OCI-LY1 (cell line): ENCODE data around the gene DTNB.

Experiments used
- EZH2 ChIP-seq: fragments of 200-600 bp; sonication (generic), shearing (Covaris generic); IDR thresholded peaks from 2 replicates; pipeline ENCODE4 v1.8.0; 2017; ENCODE audit warnings: borderline replicate concordance, mixed run types, mild to moderate bottlenecking, antibody characterized with exemption, low read length, moderate library complexity, mixed read lengths
- TF ChIP-seq, protein P1 (sequence below): fragments of 200-600 bp; sonication (generic), shearing (Covaris generic); IDR thresholded peaks from 2 replicates; pipeline ENCODE4 v1.5.1; 2017; ENCODE audit warnings: mild to moderate bottlenecking, antibody characterized with exemption, low read length, moderate library complexity, mixed read lengths

GRCh38 chr2:25505622-25506021, 167.8 kb downstream of the DTNB start:
- TF ChIP-seq, protein P1, sequence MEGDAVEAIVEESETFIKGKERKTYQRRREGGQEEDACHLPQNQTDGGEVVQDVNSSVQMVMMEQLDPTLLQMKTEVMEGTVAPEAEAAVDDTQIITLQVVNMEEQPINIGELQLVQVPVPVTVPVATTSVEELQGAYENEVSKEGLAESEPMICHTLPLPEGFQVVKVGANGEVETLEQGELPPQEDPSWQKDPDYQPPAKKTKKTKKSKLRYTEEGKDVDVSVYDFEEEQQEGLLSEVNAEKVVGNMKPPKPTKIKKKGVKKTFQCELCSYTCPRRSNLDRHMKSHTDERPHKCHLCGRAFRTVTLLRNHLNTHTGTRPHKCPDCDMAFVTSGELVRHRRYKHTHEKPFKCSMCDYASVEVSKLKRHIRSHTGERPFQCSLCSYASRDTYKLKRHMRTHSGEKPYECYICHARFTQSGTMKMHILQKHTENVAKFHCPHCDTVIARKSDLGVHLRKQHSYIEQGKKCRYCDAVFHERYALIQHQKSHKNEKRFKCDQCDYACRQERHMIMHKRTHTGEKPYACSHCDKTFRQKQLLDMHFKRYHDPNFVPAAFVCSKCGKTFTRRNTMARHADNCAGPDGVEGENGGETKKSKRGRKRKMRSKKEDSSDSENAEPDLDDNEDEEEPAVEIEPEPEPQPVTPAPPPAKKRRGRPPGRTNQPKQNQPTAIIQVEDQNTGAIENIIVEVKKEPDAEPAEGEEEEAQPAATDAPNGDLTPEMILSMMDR: no peak
- no peak for TF ChIP-seq EZH2
